Body of pancreas (tissue), 4 donors: ENCODE measurements around the gene BBOX1.

ENCODE experiments used
- POLR2A ChIP-seq, 3 donors: fragments of 450-650 bp; IDR thresholded peaks; one replicate each; pipeline ENCODE4 v1.6.1; 2016; ENCODE audit warnings: antibody characterized with exemption in 3 of 3, mild to moderate bottlenecking in 2 of 3
- TF ChIP-seq, protein P1 (sequence below), 7 experiments: fragments of 450-650 bp in 4 of 7; fragments of 200-600 bp in 3 of 7; sonication (generic) in 3 of 7; IDR thresholded peaks; one replicate each; pipeline ENCODE4 v1.5.1; 2016 to 2019; ENCODE audit warnings: antibody characterized with exemption in 7 of 7

DNA sequence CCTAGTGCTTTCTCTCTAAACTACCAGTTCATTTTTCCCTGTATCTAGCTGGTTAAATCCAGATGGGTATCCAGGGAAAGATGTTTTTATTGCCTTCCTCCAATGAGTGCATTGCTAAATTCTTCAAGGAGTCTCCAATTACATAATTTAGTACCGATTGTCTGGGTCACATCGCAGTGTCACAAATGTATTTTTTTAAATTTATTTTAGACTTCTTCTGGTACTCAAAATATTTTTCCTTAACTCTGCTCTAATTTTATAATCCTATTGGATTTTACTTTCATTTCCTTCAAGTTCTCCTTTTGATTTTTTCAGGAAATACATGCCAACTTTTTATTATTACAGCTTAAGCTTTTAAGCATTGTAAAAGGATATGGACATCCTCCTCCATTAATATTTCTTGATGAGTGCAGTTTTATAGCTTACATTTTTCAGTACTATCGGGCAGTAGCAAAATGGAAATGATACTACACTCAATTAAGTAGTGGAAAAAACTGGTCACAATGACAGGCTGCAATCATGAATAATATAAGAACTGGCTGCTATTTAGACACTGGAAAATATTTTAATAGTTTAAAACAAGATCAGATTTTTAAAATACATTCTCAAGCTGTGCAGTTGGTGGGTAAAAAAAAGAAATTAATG is 20.3 kb downstream of the BBOX1 start:
- TF ChIP-seq, protein P1, sequence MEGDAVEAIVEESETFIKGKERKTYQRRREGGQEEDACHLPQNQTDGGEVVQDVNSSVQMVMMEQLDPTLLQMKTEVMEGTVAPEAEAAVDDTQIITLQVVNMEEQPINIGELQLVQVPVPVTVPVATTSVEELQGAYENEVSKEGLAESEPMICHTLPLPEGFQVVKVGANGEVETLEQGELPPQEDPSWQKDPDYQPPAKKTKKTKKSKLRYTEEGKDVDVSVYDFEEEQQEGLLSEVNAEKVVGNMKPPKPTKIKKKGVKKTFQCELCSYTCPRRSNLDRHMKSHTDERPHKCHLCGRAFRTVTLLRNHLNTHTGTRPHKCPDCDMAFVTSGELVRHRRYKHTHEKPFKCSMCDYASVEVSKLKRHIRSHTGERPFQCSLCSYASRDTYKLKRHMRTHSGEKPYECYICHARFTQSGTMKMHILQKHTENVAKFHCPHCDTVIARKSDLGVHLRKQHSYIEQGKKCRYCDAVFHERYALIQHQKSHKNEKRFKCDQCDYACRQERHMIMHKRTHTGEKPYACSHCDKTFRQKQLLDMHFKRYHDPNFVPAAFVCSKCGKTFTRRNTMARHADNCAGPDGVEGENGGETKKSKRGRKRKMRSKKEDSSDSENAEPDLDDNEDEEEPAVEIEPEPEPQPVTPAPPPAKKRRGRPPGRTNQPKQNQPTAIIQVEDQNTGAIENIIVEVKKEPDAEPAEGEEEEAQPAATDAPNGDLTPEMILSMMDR (IDR thresholded peaks at IDR 0.05): no peak
- TF ChIP-seq POLR2A (IDR thresholded peaks at IDR 0.05): no peak
